ENCODE results near the gene PSD4.

DNA sequence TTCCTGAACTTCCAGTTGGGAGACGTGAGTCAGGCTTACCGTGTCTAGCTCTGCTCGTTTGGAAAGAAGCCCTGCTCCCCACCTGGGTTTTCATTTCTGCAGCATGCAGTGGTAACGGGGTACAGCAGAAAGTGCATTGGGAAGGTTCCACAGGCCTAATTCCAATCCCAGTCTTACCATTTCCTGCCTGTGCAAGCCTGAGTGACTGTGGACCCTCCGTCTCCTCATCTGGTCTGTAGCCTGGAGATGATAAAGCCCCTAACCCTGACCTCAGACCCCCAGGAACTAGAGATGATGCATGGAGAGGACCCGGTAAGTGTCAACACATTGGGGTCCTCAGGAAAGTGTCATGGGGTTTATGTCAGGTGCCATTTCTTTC, 5.8 kb upstream of the PSD4 start:
- TF ChIP-seq POLR2AphosphoS5 (IDR thresholded peaks at IDR 0.05; ENCODE audit: low read depth, low read length) (no peak), SIN3A (IDR thresholded peaks at IDR 0.05; ENCODE audit: borderline replicate concordance, insufficient read depth, low read length) (no peak)
